Stimulated activated CD4-positive, alpha-beta T cell treated with anti-CD3 and anti-CD28 coated beads, Interleukin-1b, Interleukin-23, amount 100 ng/mL, for 48 hours (primary cell): Measurements from ENCODE around the gene HAAO.
"Not testable (repeated sequence)": the region's sequence is repeated elsewhere in the genome, so short reads cannot be mapped to it uniquely, and the experiment has no call there.

Experiments
- DNase-seq: peaks from one replicate; pipeline ENCODE4 v3.0.0-alpha.2; 2020

Gene HAAO

DNA sequence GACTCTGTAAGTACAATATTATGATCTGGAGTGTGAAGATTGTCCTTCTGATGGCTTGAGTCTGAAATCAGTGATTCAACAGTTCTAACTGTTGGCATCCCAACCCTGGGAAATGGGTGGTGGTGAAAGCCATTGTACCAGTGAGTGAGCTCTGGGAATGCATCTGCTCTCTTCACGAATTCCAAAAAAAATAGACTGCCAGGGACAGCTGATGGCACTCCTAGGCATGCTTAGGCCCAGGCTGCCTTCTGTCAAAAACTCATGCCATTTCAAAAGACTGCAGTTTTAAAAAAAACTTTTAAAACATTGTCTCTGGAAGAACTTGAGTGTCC, 48.8 kb downstream of the HAAO start:
- no peak for DNase-seq

DNA sequence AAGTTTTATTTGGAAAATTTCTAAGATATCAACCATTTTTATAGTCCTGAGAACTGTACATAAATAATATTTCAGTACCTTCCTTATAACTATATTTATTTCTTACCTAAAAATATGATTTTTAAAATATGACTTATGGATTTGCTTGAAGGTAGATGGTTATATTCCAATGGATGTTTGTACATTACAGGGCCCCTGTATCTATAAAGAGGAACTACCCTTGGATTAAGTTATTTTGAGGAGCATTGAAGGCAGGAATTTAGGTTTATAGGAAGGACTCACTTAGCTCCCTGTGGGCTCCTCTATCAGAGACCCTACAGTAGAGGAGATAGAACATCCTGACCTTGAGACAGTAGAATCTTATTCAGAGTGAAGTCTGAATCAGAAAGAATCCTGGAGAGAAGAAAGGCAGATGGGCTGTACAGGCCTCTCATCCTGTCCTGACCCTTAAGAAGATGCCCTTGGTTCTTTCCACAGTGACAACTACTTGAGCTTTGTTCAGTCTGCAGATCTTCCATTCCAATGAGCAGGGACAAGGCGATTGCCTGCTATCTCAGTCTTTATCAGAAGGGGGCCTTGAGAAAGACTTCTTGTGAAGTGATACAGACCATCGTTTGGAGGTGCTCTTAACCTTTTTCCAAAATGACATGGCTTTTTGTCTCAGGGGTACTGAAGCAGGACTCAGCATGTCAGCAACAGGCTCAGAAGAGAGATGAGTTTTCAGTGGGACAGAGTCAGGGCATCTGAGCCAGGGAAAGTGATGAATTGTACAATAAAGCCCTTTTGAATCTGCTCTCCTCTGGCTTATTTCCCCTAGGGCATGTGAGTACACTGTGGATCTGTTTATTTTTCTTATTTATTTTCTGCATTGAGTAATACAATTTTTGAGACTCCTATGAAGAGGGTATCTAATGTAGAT, 49.4 kb downstream of the HAAO start:
- DNase-seq: no peak

DNA sequence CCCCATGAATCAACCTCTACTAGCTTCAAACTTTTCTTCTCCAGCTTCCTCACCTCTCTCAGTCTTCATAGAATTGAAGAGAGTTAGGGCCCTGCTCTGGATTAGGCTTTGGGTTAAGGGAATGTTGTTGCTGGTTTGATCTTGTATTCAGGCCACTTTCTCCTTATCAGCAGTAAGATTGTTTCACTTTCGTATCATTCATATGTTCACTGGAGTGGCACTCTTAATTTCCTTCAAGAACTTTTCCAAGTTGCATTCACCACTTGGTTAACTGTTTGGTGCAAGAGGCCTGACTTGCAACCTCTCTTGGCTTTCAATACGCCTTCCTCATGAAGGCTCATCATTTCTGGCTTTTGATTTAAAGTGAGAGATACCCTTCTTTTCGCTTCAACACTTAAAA, 51.2 kb downstream of the HAAO start:
- no peak for DNase-seq

DNA sequence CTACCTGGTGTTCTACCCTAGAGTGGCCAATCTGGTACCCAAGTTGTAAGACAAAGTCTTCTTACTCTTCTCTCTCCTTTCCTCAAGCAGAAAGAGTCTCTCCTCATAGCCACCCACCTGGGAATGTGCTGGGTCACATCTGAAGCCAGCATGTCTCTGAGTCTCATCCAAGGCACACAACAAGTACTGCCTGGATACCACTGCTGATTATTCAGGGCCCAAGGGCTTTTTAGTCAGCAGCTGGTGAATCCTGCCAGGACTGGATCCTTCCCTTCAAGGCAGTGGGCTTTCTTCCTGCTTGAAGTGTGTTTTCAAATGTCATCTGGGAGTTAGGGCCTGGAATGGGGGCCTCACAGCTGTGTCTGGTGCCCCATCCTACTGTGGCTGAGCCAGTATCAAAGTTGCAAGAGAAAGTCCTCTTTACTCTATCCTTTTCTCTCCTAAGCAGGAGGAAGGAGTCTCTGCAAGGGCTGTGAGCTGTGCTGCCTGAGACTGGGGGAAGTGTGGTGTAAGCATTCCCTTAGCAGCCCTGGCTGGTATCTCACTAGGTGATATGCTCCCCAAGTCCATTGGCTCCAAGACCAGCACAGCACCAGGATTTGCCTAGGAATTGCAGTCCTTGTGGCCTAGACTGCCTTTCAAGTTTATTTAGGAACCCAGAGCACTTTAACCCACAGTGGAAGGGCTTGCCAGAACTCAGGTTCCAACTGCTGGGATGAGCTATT, 55.6 kb downstream of the HAAO start:
- no peak for DNase-seq

DNA sequence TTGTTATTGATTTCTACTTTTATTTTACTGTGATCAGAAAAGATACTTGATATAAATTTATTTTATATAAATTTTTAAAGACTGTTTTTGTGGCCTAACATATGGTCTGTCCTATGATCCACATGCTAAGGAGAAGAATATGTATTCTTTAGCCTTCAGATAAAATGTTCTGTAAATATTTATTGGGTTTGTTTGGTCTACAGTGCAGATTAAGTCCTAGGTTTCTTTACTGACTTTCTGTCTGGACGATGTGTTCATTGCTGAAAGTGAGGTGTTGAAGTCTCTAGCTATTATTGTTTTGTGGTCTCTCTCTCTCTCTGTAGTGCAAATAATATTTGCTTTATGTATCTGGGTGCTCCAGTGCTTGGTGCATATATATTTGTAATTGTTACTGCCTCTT, 58.5 kb downstream of the HAAO start:
- no peak for DNase-seq

DNA sequence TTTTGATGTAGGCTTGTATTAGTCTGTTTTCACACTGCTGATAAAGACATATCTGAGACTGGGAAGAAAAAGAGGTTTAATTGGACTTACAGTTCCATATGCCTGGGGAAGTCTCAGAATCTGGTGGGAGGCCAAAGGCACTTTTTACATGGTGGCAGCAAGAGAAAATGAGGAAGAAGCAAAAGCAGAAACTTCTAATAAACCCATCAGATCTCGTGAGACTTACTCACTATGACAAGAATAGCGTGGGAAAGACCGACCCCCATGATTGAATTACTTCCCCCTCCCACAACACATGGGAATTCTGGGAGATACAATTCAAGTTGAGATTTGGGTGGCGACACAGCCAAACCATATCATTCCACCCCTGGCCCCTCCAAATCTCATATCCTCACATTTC, 61.1 kb downstream of the HAAO start:
- not testable (repeated sequence) for DNase-seq

DNA sequence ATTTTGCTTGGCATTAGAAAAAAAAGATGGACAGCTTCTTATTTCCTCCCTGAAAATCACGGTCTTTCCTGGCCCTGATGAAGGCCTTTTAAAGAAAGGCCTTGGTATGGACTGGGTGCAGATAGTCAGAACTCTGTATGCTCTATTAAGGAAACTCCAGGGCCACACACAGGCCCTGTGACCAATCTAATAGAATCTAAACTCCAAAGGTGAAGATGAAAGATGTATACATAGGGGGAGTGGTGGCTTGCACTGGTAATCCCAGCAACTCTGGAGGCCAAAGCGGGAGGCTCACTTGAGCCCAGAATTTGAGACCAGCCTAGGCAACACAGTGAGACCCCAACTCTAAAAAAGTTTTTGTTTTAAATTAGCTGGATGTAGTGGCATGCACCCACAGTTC, 65.7 kb downstream of the HAAO start:
- no peak for DNase-seq

DNA sequence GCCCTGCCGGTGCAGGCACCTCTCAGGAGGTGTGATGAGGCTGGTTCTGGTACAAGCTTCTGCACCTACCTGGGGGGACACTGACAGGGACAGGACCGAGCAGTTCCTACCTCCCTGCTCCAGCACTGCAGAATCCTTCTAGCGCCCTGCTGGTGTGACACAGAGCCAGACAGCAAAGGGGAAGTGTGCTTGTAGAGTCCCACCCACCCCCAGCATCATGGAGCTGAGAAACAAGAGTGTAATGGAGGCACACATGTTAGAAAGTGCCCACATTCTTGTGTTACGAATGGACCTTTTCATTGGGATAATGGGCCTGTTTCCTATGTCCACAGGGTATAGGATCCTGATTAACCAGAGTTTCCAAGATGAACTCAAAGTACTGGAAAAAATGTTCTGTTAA, 66.7 kb downstream of the HAAO start:
- no peak for DNase-seq

DNA sequence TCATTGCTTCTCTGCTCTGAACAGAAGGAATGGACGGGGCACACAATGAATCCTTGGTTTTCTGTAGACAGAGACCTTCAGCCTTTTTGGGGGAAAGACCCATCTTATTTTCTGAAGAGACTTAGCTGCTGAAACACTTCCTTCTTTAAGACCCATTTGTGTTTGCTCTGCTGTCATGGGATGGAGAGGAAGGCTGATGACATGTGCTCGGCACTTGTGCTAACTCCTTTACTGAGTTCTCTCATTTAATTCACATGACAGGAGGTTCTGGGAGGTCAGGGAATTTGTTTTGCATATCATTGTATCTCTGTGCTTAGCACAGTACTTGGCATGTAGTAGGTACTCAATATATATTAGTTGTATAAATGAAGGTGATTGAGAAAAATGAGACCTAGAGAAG, 67.5 kb downstream of the HAAO start:
- no peak for DNase-seq

DNA sequence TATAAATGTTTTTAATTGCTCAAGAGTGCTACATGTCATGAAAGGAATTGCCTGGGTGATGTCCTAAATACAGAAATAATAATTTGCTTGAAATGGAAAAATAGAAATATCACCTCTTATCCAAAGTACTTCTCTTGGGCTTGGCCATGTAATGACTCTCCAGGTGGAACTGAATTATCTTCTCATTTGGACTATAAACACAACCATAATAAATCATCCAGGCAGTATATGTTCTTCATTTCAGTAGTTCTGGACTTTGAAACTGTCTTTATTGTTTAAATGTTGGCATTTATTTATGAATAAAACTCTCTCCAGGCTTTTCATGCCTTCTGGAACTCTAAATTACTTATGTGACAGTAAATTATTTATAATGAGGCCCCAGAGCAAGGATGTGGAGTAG, 68.9 kb downstream of the HAAO start:
- DNase-seq: no peak

DNA sequence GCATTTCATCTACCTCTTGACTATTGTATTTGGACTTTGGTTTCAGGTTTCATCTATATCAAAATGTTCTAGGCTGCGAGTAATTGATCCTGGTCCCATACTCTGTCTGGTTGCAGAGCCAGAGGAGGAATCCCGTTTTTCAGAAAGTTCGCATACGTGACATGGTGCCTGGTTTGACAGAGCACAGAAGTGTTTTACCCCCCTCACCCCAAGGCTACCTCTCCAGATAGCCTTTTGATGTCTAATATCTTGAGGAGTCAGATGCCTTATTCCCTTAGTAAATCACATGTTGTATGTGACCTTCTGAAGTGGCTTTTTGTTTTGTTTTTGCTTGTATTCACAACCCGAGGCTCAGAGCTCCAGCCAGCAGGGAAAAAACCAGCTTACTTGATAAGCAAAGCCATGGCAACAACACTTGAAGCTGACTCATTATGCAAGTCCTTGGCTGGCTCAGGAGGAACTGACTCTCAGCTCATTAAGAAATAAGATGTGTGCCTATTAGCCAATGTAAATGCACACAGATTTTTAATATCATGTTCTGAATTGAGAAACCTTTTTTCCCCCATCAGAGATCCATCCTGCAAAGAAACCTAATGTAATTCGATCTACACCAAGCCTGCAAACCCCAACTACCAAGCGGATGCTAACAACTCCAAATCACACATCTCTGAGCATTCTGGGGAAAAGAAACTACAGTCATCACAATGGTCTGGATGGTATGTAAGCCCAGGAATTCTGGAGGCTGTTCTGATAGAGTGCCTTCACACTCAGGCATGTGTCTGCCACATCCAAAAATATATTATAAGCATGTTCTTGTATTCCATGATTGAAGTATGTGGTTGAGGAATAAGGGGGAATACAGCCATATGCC, 69.8 kb downstream of the HAAO start:
- DNase-seq: peak; percentile 55

DNA sequence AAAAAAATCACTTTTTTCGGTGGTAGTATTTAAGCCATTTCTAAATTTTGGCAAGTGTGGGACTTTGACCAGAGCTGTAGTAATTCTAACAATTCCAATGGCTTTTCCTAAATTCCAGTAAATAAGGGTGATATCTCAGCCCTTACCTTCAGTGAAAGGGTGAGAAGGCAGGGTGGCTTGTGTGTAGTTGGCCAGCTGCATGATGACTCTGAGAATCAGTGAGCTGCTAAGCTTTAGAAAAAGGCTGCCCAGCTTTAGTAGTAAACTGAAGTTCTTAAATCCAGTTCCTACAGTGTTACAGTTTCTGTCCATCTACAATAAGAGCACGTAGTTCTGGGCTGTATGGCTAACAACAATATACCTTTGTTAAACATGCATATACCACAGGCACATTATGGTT, 70.5 kb downstream of the HAAO start:
- no peak for DNase-seq
